Measurements from ENCODE around the gene GRK6. TPM values are rescaled to one million over a fixed set of nuclear protein-coding genes. Genes with fewer than 3 reads are reported as not detected.

GRK6 gene
- total RNA-seq, 6 donors from 2014 or later = 26.8 to 85.9 (median 56.6) TPM

- Histone ChIP-seq H3K36me3 (no peaks in the 10 kb centered on the region), H3K4me3 (no peak overlapping the region), H3K27me3 (no peaks in the 10 kb centered on the region), H3K4me1 (peaks cover 15 to 24% (median 22%) of the 10 kb centered on the region in 4 donors), H3K27ac (no peak overlapping the region), H3K9me3 (no peaks in the 10 kb centered on the region)
- no peak for DNase-seq
- TF ChIP-seq EP300 (IDR thresholded peaks at IDR 0.05) = no peak
- no peak for ATAC-seq (ENCODE audit: low FRiP score in 2 of 2)
- WGBS, 2 donors = 85 to 86% methylated on average over 8 to 14 of the region's 14 CpGs
Measured at GRCh38 chr5:177387405-177387804, 39.1 kb upstream of the GRK6 start.

GRCh38 chr5:177388521-177389052 is 37.9 kb upstream of the GRK6 start:
- Histone ChIP-seq H3K4me3 (no peak overlapping the region), H3K9me3 (no peaks in the 10 kb centered on the region), H3K36me3 (no peaks in the 10 kb centered on the region), H3K4me1 (peaks cover 15 to 24% (median 22%) of the 10 kb centered on the region in 4 donors), H3K27me3 (no peaks in the 10 kb centered on the region), H3K27ac (peak overlapping the region in 1 of 4 donors; percentile 59)
- no peak for ATAC-seq (ENCODE audit: low FRiP score in 2 of 2)
- no peak for DNase-seq
- 81 to 85% methylated on average over 10 of the region's 10 CpGs for WGBS, 2 donors
- TF ChIP-seq EP300 (IDR thresholded peaks at IDR 0.05) = no peak
- no peak for TF ChIP-seq CTCF (IDR thresholded peaks at IDR 0.05)
- no peak for TF ChIP-seq POLR2AphosphoS5 (IDR thresholded peaks at IDR 0.05)

- no peak overlapping the region for H3K4me3 ChIP-seq
- TF ChIP-seq POLR2AphosphoS5 (IDR thresholded peaks at IDR 0.05) (no peak), CTCF (IDR thresholded peaks at IDR 0.05) (no peak), EP300 (IDR thresholded peaks at IDR 0.05) (no peak), POLR2A (IDR thresholded peaks at IDR 0.05) (no peak)
- peaks cover 15 to 24% (median 22%) of the 10 kb centered on the region in 4 donors for H3K4me1 ChIP-seq
- peak overlapping the region in 3 of 4 donors; percentile 43 to 59 (median 51) for H3K27ac ChIP-seq
- DNase-seq = peak in 1 of 2 donors; percentile 63
- 27 to 28% methylated on average over 20 to 21 of the region's 21 CpGs for WGBS, 2 donors
- no peaks in the 10 kb centered on the region for H3K9me3 ChIP-seq
- no peaks in the 10 kb centered on the region for H3K27me3 ChIP-seq
- ATAC-seq (ENCODE audit: low FRiP score in 2 of 2) = peak; percentile 65 to 80
- H3K36me3 ChIP-seq = no peaks in the 10 kb centered on the region
Measured at GRCh38 chr5:177389241-177390169, 37.0 kb upstream of the GRK6 start.

GRCh38 chr5:177390363-177391300 is 35.8 kb upstream of the GRK6 start:
- H3K36me3 ChIP-seq = no peaks in the 10 kb centered on the region
- WGBS, 2 donors = 24% methylated on average over 13 of the region's 13 CpGs
- TF ChIP-seq POLR2A (IDR thresholded peaks at IDR 0.05) (no peak), CTCF (IDR thresholded peaks at IDR 0.05) (peak; percentile 94 to 98 (median 96)), POLR2AphosphoS5 (IDR thresholded peaks at IDR 0.05) (peak in 1 of 2 donors; percentile 22), EP300 (IDR thresholded peaks at IDR 0.05) (no peak)
- peak overlapping the region in 2 of 4 donors; percentile 43 to 59 for H3K27ac ChIP-seq
- ATAC-seq (ENCODE audit: low FRiP score in 2 of 2) (peak; percentile 89 to 93), DNase-seq (peak in 1 of 2 donors; percentile 87)
- no peaks in the 10 kb centered on the region for H3K27me3 ChIP-seq
- H3K9me3 ChIP-seq = no peaks in the 10 kb centered on the region
- peaks cover 15 to 24% (median 22%) of the 10 kb centered on the region in 4 donors for H3K4me1 ChIP-seq
- H3K4me3 ChIP-seq = no peak overlapping the region
